ENCODE data around the gene OGFOD2.
"Not testable (repeated sequence)": the region's sequence is repeated elsewhere in the genome, so short reads cannot be mapped to it uniquely, and the experiment has no call there.

The OGFOD2 gene

DNA sequence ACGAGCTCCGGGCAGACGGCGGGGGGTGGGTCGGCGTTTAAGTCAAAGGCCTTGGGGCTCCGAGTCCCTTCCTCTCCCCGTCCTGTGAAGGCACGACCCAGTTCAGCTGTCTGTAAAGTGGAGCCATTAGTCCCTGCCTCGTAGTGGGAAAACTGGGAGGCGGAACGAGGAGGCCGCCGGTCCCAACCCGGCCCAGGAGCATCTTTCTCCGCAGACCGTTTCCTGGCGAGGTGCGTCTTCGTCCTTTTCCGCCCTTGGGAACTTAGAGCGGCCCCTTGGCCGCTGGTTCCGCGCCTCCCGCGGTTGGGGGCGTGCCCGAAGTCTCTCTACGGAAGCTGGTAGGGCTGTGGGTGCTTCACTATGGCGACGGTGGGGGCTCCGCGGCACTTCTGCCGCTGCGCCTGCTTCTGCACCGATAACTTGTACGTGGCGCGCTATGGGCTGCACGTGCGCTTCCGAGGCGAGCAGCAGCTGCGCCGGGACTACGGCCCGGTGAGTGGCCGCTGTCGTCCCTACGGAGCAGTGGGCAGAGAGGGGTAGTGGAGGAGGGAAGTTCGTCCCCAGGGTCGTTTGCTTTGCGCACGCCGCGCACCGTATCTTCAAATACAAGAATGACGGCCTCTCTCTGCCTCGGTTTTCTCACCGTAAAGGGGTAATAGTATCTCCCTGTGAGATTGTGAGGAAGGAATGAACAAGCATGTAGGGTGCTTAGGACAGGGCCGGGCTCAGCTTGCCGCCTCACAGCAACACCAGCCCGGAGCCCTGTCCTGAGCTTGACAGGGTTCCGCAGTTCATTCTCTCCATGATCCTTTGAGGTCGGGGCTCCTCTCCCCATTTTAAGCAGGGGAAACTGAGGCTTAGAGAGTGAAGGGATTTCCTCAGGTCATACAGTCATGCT, at the start of gene OGFOD2:
OGFOD2 (plus strand) TSS at position 353 of the 898 bp plus-strand sequence; CDS start at position 361, 8 bp downstream.
- peak; percentile 83 for DNase-seq

DNA sequence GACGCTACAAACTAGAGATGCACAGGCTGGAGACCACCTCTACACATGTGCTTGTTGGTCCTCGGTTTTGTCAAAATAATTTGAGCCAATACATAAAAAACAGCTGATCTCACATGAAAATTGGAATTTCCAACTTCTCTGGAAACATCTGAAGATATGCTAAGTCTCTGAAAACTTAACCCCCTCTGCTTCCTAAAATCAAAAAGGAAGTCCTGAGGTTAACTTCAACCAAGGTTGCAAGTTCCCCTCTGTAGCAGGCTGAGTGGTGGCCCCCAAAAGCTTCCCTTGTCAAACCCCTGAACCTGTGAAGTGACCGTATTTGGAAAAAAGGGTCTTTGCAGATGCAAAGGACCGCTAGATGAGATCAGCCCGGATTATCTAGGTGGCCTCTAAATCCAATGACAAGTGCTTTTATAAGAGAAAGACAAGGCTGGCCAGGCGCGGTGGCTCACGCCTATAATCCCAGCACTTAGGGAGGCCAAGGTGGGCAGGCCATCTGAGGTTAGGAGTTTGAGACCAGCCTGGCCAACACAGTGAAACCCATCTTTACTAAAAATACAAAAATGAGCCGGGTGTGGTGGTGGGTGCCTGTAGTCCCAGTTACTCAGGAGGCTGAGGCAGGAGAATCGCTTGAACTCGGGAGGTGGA, 47.2 kb upstream of the OGFOD2 start:
- no peak for DNase-seq

DNA sequence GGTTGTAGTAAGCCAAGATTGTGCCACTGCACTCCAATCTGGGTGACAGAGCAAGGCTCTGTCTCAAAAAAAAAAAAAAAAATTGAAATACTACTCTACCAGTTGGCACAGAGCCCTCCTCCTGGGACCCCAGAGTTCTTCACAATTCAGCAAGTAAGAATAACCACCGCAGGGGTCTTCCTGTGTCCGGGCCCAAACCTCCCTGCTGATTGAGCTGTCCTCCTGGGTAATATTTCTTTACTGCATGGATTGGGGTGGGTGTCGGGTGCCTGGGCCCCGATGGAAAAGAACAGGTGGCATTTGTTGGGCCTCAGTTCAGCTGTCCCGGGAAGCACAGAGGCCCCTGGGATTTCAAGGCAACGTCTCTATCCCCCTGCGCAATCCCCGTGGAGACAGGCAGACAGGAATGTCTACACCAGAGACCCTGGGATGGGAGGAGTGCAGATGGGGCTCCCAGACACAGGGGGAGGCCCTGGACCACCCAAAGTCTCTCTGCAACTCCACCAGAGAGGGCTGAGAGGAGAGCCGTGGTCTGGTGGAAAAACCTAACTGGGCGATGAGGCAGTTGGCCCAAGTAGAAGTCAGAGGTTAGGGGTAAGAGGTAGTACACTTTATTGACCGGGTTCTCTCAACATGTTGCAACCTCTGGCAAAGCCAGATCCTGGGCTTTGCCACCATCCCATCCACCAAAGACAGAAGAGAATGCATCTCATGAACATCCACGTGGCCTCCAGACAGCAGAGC, 46.5 kb upstream of the OGFOD2 start:
- no peak for DNase-seq

DNA sequence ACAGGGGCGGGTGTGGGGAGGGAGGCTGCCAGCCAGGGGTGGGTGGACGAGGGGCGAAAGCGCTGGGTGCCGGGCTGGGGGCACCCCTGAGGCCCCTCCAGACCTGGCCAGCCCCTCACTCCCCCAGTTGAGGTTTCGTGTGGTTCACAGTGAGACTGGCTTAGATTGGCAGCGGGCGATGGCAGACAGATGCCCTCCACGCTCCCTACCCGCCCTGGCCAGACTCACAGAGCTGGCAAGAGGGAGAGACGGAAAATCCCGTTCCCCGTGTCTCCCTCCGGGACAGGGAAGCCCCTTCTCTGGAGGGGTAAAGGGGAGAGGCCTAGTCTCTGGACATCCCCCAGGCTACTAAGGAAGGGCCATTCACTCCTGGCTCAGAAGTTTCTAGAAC, 45.9 kb upstream of the OGFOD2 start:
- DNase-seq = no peak

DNA sequence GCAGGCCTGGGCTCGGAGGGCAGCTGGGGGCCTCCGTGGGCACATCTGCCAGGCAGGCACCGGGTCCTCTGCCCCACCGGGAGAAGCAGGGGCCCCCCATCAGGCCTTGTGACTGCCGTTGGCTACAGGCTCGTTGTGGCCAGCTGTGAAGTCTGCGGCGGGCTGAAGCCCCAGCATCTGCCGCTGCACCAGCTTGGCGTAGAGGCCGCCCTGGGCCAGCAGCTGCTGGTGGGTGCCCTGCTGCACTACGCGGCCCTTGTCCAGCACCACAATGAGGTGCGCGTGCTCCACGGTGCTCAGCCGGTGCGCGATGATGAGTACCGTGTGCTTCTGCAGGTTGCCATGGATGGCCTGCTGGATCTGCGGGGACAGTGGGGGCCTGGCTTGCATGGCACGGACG, 45.2 kb upstream of the OGFOD2 start:
- DNase-seq = no peak

DNA sequence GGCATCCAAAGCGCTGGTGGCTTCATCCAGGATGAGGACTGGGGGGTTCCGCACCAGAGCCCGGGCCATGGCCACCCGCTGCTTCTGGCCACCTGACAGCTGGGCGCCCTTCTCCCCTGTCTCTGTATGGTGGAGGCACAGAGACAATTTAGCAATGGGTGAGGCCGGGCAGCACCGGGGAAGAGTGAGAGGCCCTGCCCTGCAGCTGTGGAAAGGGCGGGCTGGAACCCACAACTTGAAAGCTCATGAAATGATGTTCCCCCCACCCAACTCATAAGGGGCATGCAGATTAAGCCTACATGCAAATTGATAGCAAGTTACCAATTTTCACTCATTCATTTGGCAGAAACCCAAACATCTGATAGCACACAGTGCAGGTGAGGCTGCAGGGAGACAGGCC, 42.8 kb upstream of the OGFOD2 start:
- no peak for DNase-seq

DNA sequence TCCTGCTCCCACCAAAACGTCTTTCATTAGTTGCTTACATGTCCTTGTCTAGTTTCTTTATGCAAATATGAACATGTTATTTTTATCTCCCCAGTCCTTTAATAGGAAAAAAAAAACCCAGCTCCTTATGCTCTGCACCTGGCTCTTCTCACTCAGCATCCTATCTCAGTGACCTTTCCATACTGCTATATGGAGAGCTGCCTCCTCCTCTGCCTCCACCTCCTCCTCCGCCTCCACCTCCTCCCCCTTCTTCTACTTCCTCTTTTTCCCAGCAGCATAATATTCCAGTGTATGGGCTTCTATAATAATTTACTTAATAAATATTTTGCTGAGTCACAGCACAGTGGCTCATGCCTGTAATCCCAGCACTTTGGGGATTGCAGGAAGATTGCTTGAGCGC, 40.3 kb upstream of the OGFOD2 start:
- DNase-seq = no peak

DNA sequence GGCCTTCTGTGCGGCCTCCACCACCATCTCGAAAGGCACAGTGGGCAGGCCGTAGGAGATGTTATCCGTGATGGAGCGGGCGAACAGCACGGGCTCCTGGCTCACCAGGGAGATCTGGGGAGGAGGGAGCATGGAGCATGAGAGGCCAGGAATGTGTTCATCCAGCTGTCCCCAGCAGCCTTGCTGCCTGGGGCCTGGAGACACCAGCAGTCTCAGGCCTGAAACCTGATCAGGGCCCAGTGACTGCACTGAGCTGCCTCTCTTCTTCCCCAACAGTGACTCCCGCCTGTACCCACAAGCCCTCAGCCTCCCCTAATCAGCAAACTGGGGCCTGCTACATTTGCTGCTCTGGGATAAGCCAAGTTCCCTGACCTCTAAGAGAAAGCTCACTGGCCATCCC, 39.7 kb upstream of the OGFOD2 start:
- DNase-seq = no peak

DNA sequence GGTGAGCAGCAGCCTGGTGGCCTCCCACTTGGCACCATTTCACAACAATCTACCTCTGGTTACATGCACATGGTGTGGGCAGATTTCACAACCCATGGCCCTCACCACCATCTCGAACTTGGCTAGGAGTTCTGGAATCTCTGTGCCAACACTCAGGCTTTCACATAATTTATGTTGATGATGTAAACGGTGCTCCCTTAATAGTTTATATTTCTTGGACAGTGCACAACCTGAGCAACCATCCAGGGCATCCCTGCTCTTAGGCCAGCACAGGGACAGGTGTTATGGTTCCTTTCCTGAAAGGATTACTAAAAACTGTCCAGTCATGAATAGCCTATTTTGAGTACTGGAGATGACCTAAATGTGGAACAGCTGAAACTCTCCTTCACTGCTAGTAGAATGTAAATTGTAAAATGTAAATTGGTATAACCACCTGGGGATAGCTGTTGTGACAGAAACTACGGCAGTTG, 37.4 kb upstream of the OGFOD2 start:
- no peak for DNase-seq

DNA sequence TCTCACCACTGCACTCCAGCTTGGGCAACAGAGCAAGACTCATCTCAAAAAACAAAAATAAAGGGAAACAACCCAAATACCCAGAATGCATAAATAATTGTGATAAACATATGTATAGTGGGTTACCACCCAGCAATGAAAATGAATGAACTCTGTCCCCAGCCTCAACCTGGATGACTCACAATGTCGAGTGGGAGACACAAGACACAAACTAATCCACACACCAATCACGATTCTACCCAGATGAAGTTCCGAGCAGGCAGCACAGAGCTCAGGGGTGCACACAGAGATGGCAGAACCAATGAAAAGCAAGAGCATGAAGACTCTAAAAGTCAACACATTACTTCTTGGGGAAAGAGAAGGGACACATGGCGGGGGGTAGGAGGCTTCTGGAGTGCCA, 35.9 kb upstream of the OGFOD2 start:
- DNase-seq = no peak

DNA sequence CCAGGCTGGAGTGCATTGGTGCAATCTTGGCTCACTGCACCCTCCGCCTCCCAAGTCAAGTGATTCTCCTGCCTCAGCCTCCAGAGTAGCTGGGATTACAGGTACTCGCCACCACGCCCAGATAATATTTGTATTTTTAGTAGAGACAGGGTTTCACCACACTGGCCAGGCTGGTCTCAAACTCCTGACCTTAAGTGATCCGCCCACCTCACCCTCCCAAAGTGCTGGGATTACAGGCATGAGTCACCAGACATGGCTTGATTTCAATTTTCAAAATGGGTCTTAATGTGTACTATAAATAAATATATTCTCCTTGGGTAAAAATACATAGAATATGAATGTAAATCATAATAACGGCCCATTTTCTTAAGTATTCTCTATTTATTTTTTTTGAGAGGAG, 33.7 kb upstream of the OGFOD2 start:
- DNase-seq = not testable (repeated sequence)

DNA sequence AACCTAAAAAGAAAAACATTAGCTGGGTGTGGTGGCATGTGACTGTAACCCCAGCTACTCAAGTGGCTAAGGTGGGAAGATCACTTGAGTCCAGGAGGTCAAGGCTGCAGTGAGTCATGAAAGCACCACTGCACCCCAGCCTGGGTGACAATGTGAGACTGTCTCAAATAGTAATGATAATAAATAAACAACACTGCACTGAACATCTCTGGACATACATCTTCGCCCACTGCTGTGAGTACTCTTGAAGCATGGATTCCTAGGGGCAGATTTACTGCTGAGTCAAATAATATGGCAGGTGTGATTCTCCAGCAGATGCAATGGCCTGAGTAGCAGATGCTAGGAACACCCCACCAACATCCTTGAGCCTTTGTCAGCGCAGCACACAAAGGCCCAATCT, 32.4 kb upstream of the OGFOD2 start:
- DNase-seq = peak; percentile 55

DNA sequence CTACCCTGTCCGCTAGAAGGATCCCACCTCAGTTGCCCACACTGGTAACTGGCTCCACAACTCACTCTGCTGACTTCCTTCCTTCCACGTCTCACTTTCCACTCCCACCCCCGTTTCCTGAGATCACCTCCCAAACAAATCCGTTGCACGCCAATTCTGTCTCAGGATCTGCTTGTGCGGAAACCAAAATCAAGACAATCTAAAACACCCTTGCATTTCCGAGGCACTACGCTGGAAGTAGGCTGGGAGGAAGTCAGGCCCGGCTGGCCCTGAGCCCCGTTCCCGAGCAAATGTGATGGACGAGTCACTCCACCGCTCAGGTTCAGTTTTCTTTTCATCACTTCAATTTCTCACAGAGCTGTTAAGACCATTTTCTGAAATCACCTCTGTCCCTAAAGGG, 31.8 kb upstream of the OGFOD2 start:
- DNase-seq = no peak

DNA sequence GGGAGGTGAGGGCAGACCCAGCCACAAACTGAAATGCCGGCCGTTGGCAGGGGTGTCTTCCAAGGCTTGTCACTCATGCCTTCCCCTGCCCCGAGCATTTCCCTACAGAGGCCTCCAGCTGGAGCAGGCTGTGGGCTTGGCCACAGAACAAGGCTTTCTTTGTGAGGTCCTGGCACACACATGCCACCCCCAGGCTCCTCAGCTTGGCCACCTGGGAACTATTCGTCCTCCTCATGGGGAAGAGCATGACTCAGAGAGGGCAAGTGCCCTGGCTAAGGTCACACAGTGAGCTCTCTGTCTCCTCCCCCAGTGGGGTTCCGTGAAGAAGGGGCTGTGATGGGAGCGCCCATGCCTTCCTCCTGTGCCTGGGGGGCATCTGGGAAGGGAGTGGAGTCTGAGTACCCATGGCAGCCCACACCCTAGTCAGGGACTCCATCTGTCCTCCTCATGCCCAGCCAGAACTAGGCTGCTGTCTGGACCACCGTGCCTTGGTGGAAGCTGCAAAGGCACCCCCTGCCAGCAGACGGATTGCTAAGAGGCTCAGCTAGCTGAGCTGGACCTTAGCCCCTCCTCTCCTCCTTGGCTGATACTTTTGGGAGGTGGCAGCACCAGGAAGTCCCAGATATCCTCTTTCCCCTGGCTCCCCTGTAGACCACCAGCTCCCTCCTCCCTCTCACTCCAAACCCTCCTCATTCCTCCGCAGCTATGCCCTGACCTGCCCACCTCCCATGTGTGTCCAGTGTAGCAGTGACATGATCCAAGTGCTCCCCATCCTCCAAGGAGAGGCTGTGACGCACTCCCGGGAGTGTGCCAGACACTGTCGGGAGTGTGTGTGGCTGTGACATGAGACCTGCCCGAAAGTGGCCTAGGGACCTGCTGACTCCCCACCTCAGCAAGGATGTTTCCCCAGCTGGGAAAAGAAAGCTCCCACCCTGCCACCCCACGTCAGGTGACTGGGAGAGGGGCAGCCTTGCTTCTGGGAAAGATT, 30.1 kb upstream of the OGFOD2 start:
- DNase-seq = no peak

DNA sequence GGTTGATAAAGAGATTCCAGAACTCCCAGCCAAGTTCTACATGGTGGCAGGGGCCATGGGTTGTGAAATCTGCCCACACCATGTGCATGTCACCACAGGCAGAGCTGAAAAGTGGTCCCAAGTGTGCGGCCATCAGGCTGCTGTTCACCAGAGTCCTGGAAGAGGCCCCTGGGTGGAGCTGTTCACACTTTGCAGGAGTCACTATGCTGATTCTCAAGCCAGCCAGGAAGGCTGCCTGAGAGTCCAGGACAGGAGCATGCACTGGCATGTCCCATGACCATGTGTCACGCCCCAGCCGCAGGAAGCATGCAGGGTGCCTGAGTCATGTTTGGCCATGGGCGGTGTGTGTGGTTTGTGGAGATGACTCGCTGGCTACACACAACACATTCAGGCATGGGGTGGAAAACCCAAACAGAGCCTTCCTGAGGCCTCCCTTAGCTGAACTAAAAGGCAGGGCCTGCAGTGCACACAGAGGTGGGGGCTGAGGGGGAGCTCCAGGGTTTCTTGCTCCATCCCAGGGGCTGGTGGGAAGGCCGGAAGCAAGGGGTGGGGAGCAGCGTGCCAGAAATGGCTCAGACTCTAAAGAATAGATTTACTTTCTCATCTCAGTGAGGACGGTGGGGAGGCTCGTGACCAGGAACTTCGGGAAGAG, 28.2 kb upstream of the OGFOD2 start:
- DNase-seq = peak; percentile 90

DNA sequence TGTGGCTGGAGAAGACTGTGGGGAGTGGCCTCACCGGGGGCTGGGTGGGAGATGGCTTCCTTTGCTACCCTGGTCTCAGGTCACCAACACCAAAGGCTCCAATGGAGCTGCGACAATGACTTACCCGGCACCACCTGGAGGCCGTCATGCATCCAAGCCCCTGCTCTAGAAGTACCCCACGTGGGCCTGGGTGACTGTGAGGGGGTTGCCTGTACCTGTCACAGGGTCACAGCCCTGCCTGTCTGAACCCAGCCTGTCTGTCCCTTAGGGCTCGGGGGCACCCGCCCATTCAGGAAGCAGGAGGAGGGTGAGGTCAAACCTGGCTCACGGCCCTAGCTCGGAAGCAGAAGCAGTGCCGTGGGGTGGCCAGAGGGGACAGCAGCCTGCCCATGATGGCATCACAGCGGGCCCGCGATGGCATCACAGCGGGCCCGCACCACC, 27.7 kb upstream of the OGFOD2 start:
- DNase-seq = no peak

DNA sequence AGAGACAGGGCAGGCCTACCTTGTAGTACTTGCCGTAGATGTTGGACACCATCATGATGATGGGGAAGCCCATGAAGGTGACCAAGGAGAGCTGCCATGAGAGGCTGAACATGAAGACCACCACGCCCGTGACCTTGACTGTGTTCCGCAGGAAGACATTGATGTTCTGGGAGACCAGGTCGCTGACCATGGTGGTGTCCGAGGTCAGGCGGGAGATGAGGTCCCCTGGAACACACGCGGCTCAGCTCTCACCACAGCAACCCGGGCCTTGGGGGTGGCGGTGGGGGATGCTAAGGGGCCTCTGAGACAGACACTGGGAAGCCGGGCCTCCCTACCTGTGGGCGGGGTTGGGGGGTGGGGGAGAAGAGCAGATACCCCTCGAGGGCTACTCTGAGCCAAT, 26.4 kb upstream of the OGFOD2 start:
- no peak for DNase-seq

DNA sequence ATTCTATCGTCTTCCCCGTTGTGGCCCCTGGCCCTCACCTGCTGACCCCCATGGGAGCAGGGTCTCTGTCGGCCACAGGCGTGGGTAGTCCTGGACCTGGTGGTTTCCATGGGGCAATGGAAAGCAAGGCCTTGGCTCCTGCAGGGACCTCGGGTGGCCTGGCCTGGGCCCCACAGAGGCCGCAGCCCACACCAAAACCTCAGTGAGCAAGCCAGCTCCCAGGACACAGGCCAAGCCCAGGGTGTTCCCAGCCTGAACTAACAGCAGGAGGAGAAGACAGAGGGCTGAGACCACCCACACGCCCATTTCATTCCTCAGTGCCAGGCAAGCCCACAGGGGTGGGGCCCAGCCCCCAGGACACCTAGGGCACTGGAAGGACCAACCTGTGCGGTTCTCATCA, 25.6 kb upstream of the OGFOD2 start:
- DNase-seq = no peak

DNA sequence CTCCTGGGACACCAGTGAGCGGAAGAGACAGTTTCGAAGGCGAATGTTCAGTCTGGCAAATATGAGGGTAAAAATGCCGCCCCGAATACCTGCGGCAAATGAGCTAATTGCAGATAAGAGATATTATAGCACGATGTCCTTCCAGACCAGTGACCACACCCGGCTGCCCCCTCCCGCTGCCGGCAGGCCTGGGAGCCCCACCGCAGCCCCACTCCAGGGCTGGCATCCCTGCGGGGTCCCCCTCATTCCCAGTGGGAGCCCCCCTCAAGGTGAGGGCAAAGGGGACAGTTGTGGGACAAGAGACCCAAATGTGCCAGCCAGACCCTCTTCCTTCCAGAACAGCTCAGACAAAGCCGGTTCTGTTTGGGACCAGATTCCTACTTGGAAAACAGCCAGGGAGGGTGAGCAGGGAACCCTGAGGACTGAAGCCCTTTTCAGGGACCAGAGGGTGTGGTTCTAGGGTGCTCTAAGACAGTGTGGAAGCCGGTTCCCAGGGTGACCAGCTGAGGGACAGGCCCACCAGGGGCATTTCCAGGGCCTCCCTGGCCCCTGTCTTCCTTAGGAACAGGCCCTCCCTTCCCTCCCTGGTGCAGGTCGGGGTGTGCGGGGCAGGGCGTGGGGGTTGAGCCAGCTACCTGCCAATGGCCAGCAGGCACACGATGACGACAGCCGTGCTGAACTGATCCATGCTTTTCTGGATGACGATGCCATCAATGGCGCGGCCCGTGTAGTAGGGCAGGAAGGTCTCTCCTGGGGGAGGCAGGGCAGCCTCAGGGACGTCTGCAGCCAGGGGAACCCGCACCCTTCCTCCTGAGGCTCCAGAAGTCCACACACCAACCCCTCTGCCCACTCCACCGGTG, 25.0 kb upstream of the OGFOD2 start:
- no peak for DNase-seq

DNA sequence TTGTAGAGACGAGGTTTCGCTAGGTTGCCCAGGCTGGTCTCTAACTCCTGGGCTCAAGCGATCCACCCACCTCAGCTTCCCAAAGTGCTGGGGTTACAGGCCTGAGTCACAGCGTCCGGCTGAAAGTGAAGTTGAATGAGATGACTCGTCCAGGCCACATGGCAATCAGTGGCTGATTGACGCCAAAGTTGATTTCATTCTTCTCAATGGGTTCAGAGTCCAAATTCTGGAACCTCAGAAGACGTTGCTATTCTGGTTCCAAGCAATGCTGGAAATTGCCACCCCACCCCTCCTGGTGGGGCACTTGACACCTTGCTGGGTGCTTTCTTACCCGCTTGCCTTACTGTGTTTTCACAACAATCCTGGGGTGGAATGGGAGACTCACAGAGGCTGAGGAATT, 23.6 kb upstream of the OGFOD2 start:
- no peak for DNase-seq

All from NK-92 treated with Interleukin-12 subunit alpha and Interleukin-12 subunit beta, amount 100 ng/mL, for 24 hours (cell line).